ELR (cell line): ENCODE results near the gene NFATC2.

Experiments
- DNase-seq: peaks from one replicate; pipeline ENCODE4 v3.0.0-alpha.2; 2015; ENCODE audit warnings: low read depth

Gene NFATC2

DNA sequence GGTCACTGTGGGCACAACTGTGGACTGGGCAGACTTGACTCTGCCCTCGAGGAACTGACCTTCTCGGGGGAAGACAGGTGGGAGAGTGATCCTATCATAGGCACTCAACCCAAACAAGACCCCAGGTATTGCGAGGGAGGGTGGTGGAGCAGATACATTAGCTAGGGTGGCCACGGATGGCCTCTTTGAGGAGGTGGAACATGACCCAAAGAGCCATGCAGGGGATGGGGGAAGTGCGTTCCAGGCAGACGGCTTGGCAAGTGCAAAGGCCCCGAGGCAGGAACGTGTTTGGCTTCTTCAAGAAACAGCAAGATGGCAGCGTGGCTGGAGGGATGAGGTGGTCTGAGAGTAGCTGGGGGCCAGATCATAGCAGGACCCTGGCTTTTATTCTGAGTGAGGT lies 167.6 kb downstream of the NFATC2 start:
- no peak for DNase-seq

DNA sequence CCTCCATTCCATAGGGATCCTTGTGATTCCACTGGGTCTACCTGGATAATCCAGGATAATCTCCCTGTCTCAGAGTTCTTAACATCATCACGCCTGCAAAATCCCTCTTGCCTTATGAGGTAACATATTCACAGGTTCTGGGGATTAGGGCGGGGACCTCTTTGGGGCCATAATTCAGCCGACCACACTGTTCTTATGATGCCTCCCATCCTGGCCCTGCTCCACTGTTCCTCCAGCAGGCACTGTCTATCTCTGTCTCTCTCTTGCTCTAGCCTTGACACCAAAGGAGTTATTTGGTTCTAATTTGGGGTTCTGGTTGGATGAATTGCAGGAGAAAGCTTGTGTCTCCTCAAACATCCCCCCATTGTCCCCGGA lies 168.1 kb downstream of the NFATC2 start:
- no peak for DNase-seq

GRCh38 chr20:51373713-51374455 lies 168.6 kb downstream of the NFATC2 start:
- no peak for DNase-seq

GRCh38 chr20:51372966-51373365 lies 169.6 kb downstream of the NFATC2 start:
- DNase-seq, result no peak

DNA sequence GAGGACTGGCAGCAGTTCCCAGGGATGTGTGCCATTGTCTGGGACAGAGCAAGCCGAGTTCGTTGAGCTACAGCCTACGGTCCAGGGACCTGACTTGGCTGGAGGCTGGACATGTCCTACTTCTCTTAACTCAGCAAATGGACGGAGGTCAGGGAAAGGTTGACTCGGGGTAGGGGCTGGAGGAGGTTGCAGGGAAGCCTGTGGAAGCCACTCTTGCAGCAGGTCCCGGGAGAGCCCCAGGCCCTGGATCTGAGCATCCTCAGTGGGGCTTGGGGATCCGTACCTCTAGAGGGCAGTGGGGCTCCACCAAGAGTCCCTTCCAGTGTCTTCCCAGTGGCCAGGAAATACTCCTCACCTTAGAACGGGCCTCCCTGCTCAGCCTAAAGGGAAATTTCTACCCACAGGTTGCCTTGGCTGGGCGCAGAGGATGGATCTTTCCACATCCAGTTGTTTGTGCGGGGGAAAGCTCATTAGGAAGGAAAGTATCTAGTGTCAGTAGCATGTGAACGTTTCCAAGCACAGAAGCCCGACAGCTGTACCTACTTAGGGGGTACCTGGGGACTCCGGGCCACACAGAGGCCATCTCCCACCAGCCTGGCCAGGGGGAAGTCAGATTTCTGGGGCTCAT lies 170.2 kb downstream of the NFATC2 start:
- DNase-seq, result peak; percentile 88

- DNase-seq, result no peak
These were observed 170.8 kb downstream of the NFATC2 start for GRCh38 chr20:51371720-51372119.

DNA sequence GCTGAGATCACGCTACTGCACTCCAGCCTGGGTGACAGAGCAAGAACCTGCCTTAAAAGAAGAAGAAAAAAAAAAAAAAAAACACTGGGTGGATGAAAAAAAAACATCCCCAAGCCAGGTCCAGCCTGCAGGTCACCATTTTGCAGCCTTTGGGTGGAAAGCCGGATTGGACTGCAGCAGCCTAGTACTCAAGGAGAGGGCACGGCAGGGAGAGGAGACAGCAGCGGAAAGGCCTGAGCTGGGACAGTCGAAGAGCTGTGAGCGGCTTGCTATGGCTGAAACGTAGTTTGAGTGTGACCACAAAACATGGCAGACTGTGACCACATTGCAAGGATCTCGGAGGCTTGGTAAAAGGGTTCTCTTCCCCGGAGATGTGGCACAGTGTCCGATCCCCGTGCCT lies 173.0 kb downstream of the NFATC2 start:
- no peak for DNase-seq

DNA sequence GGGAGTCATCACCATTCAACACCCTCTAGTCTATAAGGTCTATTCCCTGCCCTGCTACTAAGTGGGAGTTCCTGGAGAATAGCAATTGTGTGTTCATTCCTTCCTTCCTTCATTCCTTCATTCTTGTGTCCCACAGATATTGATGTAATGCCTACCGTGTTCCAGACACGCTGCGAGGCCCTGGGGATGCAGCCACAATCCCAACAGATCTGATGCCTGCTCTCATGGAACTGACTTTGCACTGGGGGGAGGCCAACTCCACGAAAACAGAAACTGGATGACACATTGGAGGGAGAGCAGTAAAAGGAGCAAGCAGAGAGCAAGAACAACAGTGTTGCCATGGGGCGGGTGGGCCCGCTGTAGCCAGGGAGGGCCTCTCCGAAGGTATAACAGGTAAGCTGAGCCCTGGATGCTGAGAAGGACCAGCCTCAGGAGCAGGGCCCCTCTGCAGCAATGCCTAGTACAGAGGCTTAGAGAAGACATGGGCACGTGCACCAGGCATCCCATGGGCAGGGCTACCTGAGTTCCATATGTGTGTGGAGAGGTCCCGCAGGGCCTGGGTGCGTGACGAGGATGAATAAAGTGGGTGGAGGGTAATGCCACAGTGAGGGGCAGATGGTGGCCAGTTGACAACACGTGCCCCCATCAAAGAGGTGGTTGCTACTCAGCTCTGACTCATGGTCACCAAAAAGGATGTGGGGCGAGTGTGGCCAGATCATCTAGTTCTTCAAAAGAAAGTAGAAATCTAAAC lies 173.9 kb downstream of the NFATC2 start:
- DNase-seq, result peak; percentile 51

- DNase-seq, result peak; percentile 100
These were observed 176.2 kb downstream of the NFATC2 start for GRCh38 chr20:51366155-51366886.

- peak; percentile 95 for DNase-seq
These were observed 176.8 kb downstream of the NFATC2 start for GRCh38 chr20:51365670-51366069.

- DNase-seq, result no peak
These were observed 178.7 kb downstream of the NFATC2 start for GRCh38 chr20:51363813-51364212.

GRCh38 chr20:51363378-51363777 lies 179.1 kb downstream of the NFATC2 start:
- DNase-seq, result no peak

GRCh38 chr20:51362254-51362653 lies 180.3 kb downstream of the NFATC2 start:
- no peak for DNase-seq

- no peak for DNase-seq
These were observed 181.3 kb downstream of the NFATC2 start for GRCh38 chr20:51361258-51361657.

DNA sequence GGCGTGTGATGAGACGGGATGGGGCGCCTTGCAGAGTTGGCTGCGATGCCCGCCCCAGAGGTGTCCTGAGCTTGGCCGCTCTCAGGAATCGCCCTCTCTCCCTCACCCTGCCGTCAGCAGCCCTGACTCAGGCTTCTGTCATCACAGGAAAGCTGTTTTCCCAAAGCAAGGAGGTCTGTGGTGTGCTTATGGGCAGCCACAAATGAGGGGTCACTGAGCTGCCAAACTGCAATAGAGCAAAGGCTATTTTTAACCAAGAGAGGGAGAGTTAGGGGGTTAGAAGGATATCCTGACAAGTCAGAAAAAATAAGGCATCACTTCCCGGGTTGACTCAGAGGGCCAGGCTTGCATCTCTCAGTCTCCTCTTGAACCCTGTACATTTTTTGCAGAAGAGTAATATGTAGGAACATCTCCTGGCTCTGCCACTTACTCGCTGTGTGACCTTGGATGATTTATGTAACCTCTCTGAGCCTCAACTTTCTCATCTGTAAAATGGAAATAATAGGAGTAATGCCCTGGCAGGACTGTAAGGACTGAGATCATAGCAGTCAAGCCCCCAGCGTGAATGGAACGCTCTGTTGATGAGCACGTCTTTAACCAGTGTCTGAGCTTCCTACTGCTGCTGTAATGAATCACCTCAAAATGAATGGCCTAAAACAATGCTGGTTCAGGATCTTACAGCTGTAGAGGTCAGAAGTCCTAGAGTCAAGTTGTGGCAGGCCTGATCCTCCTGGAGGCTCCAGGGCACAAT lies 181.9 kb downstream of the NFATC2 start:
- DNase-seq, result peak; percentile 100

DNA sequence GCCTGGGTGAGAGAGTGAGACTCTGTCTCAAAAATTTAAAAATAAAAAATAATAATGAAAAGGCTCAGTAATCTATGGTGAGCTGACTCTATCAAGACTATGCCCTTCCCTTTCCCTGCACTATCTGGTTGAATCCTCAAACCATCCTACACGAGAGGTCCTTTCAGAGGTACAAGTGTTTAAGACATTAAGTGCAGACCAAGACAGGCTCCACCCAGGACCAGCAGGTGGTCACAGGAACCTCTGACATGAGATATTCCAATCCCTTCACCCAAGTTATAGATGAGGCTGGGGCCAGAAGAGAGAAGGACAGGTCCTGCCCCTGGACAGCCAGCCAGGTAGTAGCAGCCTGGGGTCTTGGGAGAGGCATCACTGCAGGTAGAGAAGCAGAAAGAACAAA lies 182.6 kb downstream of the NFATC2 start:
- DNase-seq, result peak; percentile 33

- no peak for DNase-seq
These were observed 183.1 kb downstream of the NFATC2 start for GRCh38 chr20:51359401-51359800.

- DNase-seq, result no peak
These were observed 184.3 kb downstream of the NFATC2 start for GRCh38 chr20:51358032-51358724.

GRCh38 chr20:51357543-51357942 lies 185.0 kb downstream of the NFATC2 start:
- no peak for DNase-seq

- DNase-seq, result no peak
These were observed 185.6 kb downstream of the NFATC2 start for GRCh38 chr20:51356871-51357270.

- peak; percentile 84 for DNase-seq
These were observed 187.7 kb downstream of the NFATC2 start for GRCh38 chr20:51354769-51355319.
